Naive B cell (primary cell): ENCODE data around the gene LEMD3. TPM values are rescaled to one million over a fixed set of nuclear protein-coding genes. Genes with fewer than 3 reads are reported as not detected.

Source experiments
- ATAC-seq, 2 donors: fragments of 150-1000 bp; cut with Tn5 transposase; 2 replicates each; pipeline ENCODE4 v1.10.0; 2021; ENCODE audit warnings: low read depth in 2 of 2, mild to moderate bottlenecking in 2 of 2, moderate library complexity in 2 of 2
- DNase-seq: peaks from one replicate; pipeline ENCODE4 v3.0.0; 2022
- H3K27ac Mint-ChIP-seq, 6 donors: one replicate each; pipeline ENCODE4 v1.8.0; 2020 to 2022; ENCODE audit warnings: mild to moderate bottlenecking in 6 of 6, mixed read lengths in 6 of 6, moderate library complexity in 5 of 6, inconsistent platforms in 2 of 6
- H3K27me3 Mint-ChIP-seq, 3 donors: one replicate each; pipeline ENCODE4 v1.8.0; 2021 to 2022; ENCODE audit warnings: mixed read lengths in 3 of 3, mild to moderate bottlenecking in 1 of 3
- H3K36me3 Mint-ChIP-seq, 2 donors: one replicate each; pipeline ENCODE4 v1.8.0; 2020 to 2022; ENCODE audit warnings: mixed read lengths in 2 of 2, inconsistent platforms in 1 of 2, mild to moderate bottlenecking in 1 of 2
- H3K4me1 Mint-ChIP-seq, 3 donors: one replicate each; pipeline ENCODE4 v1.8.0; 2020 to 2022; ENCODE audit warnings: mixed read lengths in 3 of 3, inconsistent platforms in 1 of 3, mild to moderate bottlenecking in 1 of 3, moderate library complexity in 1 of 3
- H3K4me3 Mint-ChIP-seq, 8 donors: one replicate each; pipeline ENCODE4 v1.8.0; 2020 to 2022; ENCODE audit warnings: mild to moderate bottlenecking in 8 of 8, mixed read lengths in 8 of 8, moderate library complexity in 8 of 8, inconsistent platforms in 2 of 8
- H3K9me3 Mint-ChIP-seq, 7 donors: one replicate each; pipeline ENCODE4 v1.8.0; 2020 to 2022; ENCODE audit warnings: mixed read lengths in 7 of 7, mild to moderate bottlenecking in 5 of 7, inconsistent platforms in 2 of 7, moderate library complexity in 1 of 7
- polyA plus RNA-seq, 6 donors: library from polyadenylated mRNA; unstranded; fragments of 300-500 nt; fragmentation: Illumina TruSeq; gene quantifications; one replicate each; pipeline ENCODE4 v1.2.3, GENCODE V29; 2021; ENCODE audit warnings: low read depth in 6 of 6

The LEMD3 gene
- polyA plus RNA-seq: 10 to 100 TPM; 23.1 to 53.9 (median 41.2) TPM

DNA sequence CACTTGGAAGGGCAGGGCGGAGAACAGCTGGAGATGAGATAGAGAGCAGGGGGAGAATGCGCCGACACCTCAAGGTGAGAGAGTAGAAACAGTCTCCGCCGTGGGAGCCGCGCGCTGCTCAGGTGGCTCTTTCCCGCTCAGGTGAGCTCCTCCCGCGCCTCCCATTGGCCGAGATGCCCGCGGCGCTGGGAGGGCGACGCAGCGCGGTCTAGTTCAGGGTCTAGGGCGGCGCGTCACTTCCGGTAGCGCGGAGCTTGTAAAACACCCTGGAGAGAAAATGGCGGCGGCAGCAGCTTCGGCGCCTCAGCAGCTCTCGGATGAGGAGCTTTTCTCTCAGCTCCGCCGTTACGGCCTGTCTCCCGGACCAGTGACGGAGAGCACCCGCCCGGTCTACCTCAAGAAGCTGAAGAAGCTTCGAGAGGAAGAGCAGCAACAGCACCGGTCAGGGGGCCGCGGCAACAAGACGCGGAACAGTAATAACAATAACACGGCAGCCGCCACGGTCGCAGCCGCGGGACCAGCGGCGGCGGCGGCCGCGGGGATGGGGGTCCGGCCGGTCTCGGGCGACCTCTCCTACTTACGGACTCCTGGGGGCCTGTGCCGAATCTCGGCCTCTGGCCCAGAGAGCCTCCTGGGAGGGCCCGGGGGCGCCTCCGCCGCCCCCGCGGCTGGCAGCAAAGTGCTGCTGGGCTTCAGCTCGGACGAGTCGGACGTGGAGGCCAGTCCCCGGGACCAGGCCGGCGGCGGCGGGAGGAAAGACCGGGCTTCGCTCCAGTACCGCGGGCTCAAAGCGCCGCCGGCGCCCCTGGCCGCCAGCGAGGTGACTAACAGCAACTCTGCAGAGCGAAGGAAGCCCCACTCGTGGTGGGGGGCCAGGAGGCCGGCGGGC lies at the start of gene LEMD3:
Gene LEMD3 (plus strand): TSS at position 264 of the 889 bp plus-strand sequence. CDS start 14 bp downstream, at position 278.
- H3K4me1 Mint-ChIP-seq: peaks cover 24 to 35% (median 25%) of the 10 kb centered on the region in 3 donors
- no peaks in the 10 kb centered on the region for H3K9me3 Mint-ChIP-seq
- H3K27ac Mint-ChIP-seq: peak within 1 kb of the TSS; percentile 98 to 100 (median 99)
- H3K27me3 Mint-ChIP-seq: peaks cover 0 to 4% (median 0%) of the 10 kb centered on the region in 3 donors
- DNase-seq (peak; percentile 93), ATAC-seq (peak; percentile 90 to 91)
- no peaks in the 10 kb centered on the region for H3K36me3 Mint-ChIP-seq
- peak within 1 kb of the TSS; percentile 94 to 100 (median 99) for H3K4me3 Mint-ChIP-seq

DNA sequence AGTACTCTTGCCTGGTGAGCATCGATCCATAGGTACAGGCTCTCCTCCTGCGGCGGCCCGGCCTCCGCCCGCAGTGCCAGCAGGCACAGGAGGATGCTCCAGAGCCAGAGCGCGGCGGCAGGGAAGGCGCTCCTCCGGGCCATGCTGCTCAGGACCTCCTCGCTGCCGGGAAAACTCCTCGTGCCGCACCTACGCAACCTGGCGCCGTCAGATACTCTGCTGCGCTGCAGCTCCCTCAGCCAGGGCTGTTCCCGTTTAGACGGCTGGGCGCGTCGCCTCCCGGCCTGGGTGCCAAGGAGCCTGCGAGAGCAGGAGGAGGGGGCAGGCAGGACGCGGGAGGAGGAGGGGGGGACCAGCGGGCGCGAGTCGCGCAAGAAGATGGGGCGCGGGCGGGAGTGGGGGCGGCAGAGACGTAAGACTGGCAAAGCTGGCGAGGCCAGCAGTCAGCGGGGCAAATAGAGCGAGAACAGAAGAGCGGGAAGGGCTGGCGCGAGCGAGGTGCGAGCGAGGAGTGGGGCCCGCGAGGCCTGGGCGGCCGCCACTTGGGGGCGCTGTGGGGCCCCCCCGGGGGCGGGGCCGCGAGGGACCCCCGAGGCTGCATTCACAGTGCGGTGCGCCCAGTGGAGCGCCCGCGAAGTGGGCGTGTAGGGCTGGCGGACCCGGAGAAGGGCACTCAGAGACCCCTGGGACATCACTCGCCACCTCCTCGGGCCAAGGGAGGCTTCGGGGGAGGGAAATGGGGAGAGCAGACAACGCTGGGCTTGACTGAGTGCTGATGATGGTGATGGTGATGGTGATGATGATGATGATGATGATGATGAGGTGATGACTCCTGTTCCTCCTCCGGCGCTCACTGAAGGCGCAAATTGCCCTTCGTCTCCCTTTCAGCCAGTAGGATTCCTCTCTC lies 48.1 kb upstream of the LEMD3 start, which contains the start of gene WIF1:
Gene WIF1 (minus strand): TSS at position 257 of the 907 bp plus-strand sequence. CDS start 114 bp downstream, at position 143.
- no peaks in the 10 kb centered on the region for H3K36me3 Mint-ChIP-seq
- ATAC-seq (peak; percentile 79), DNase-seq (peak; percentile 13)
- H3K27me3 Mint-ChIP-seq: peaks cover 30 to 47% (median 46%) of the 10 kb centered on the region in 3 donors
- no peaks in the 10 kb centered on the region for H3K9me3 Mint-ChIP-seq
- peak within 1 kb of the TSS; percentile 30 to 88 (median 74) for H3K4me3 Mint-ChIP-seq
- peaks cover 8 to 14% (median 10%) of the 10 kb centered on the region in 3 donors for H3K4me1 Mint-ChIP-seq
- no peak within 1 kb of the TSS for H3K27ac Mint-ChIP-seq

DNA sequence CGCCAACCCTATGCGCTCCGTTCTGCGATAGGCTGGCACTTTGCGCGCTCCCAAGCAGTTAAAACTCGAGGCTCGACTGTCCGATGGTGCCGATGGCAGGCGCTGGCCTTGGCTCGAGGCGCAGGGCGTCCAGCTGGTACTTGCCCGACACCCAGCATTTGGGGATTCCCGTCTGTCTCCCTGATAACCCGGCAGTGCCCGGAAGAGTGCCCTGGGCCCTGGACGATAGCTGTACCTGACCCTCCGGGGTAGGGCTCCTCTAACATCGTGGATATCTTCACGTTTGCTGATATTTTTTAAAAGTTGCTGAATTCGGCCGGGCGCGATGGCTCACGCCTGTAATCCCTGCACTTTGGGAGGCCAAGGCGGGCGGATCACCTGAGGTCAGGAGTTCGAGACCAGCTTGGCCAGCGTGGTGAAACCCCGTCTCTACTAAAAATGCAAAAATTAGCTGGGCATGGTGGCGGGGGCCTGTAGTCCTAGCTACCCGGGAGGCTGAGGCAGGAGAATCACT lies 47.4 kb upstream of the LEMD3 start:
- Mint-ChIP-seq H3K27ac (no peak overlapping the region), H3K4me1 (peaks cover 8 to 14% (median 10%) of the 10 kb centered on the region in 3 donors), H3K9me3 (no peaks in the 10 kb centered on the region), H3K36me3 (no peaks in the 10 kb centered on the region), H3K4me3 (peak overlapping the region in 7 of 8 donors; percentile 65 to 88 (median 73)), H3K27me3 (peaks cover 24 to 42% (median 40%) of the 10 kb centered on the region in 3 donors)
- ATAC-seq (no peak), DNase-seq (no peak)

DNA sequence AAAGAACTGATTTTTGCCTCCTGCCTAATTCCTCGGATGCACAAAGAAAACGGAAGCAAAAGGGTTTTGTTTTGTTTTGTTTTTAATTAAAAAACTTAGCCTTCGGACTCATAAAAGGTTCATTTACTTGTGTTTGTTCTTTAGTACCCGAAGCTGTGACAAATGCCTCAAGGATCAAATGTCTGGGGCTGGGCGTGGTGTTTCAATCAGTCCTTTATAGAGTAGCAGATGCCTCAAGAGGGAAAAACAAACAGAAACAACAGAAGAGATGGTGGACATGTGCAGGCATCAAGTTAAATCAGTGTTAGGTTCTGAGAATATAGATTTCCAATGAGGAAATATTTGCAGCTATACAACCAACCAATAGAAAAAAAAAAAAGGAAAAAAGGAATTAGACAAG lies 46.7 kb upstream of the LEMD3 start:
- Mint-ChIP-seq H3K27ac (no peak overlapping the region), H3K4me1 (peaks cover 8 to 14% (median 10%) of the 10 kb centered on the region in 3 donors), H3K4me3 (peak overlapping the region in 1 of 8 donors; percentile 17), H3K9me3 (no peaks in the 10 kb centered on the region), H3K27me3 (peaks cover 17 to 35% (median 33%) of the 10 kb centered on the region in 3 donors), H3K36me3 (no peaks in the 10 kb centered on the region)
- ATAC-seq: no peak
- DNase-seq: no peak

DNA sequence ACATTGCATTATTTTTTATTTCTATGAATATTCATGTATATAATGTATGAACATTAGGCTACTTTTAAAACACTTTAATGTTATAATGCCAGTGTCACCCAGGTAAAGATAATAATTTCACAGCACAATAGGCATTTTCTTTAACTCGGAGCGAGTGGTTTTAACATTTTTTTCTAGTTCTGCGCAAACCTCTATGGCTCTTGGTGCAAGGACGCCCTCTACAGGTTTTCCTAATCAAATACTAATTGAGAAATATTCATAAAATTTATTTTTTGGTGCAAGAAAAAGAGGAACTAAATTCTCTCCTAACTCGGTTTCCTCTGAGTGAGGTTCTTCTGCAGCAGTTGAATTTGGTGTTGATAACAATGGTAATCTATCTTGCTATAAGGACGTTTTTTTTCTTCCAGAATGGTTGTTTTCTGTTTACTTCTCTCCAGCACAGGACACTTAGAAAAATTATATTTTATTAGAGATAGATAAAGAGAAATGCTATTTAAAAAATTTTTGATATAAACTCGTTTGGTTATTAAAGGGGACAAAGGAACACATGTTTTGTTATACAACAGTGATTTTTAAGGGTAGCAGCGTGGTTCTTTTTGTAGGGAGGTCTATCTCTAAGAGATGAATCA lies 45.8 kb upstream of the LEMD3 start:
- ATAC-seq: peak in 1 of 2 donors; percentile 20
- peak; percentile 15 for DNase-seq
- peaks cover 14 to 30% (median 28%) of the 10 kb centered on the region in 3 donors for H3K27me3 Mint-ChIP-seq
- H3K9me3 Mint-ChIP-seq: no peaks in the 10 kb centered on the region
- H3K4me1 Mint-ChIP-seq: peaks cover 8 to 14% (median 10%) of the 10 kb centered on the region in 3 donors
- no peak overlapping the region for H3K27ac Mint-ChIP-seq
- no peak overlapping the region for H3K4me3 Mint-ChIP-seq
- no peaks in the 10 kb centered on the region for H3K36me3 Mint-ChIP-seq

DNA sequence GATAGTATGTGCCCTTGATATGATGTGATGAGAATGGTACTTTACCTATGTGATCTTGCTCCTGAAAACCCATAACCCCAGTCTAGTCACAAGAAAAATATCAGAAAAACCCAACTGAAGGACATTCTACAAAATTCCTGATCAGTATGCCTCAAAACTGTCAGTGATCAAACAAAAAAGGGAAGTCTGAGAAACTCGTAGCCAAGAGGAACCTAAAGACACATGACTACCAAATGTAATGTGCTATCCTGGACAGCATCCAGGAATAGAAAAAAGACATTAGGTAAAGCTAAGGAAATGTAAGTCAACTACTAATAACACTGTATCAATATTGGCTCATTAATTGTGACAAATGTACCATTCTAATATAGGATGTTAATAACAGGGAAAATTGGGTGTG lies 44.1 kb upstream of the LEMD3 start:
- H3K36me3 Mint-ChIP-seq: no peaks in the 10 kb centered on the region
- no peak for DNase-seq

DNA sequence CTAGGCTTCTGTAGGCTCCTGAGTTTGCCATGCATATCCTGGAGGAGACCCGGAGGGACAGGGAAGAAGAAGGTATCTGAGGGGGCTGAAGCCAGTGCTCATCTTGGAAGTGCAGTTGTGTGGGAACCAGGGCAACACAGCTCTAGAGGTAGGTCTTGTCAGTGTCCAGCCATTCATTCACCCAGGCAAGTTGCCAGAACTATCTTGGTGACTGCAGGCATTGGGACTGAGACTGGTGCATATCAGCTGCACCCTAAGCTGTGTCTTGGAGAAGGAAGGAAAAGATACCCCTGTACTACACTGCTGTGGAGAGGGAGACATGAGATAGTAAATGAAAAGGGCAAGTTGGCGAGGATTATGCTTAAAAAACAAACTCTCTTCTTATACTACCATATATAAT lies 43.4 kb upstream of the LEMD3 start:
- ATAC-seq (no peak), DNase-seq (no peak)
- Mint-ChIP-seq H3K9me3 (no peaks in the 10 kb centered on the region), H3K27ac (no peak overlapping the region), H3K27me3 (peaks cover 9 to 15% (median 13%) of the 10 kb centered on the region in 3 donors), H3K4me1 (peaks cover 2 to 8% (median 5%) of the 10 kb centered on the region in 3 donors), H3K36me3 (no peaks in the 10 kb centered on the region), H3K4me3 (no peak overlapping the region)

More for the DNA sequence above, 44.1 kb upstream of the LEMD3 start:
- ATAC-seq: no peak
- H3K4me1 Mint-ChIP-seq: peaks cover 8 to 14% (median 10%) of the 10 kb centered on the region in 3 donors
- H3K27me3 Mint-ChIP-seq: peaks cover 9 to 20% (median 19%) of the 10 kb centered on the region in 3 donors
- no peak overlapping the region for H3K4me3 Mint-ChIP-seq
- H3K27ac Mint-ChIP-seq: no peak overlapping the region
- no peaks in the 10 kb centered on the region for H3K9me3 Mint-ChIP-seq

DNA sequence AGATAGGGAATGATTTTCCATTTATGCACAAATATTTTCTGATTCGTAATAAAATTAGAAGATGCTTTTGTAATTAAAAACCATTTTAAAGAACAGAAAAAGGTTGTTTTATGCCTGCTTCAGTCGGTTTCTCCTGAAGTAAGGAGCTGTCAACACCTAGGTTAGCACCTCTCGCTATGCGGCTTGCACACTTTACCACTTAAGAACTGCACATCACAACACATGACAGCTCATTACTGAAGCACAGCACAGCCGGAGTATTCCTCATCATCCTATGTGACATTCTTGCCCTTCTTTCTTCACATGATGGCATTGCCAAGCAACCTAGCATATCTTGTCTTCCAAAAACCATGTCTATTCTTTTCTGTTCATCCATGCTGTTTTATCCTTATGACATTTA lies 42.9 kb upstream of the LEMD3 start:
- no peaks in the 10 kb centered on the region for H3K9me3 Mint-ChIP-seq
- DNase-seq (no peak), ATAC-seq (no peak)
- H3K4me3 Mint-ChIP-seq: no peak overlapping the region
- no peaks in the 10 kb centered on the region for H3K36me3 Mint-ChIP-seq
- H3K4me1 Mint-ChIP-seq: peaks cover 0 to 5% (median 5%) of the 10 kb centered on the region in 3 donors
- peaks cover 7 to 14% (median 12%) of the 10 kb centered on the region in 3 donors for H3K27me3 Mint-ChIP-seq
- no peak overlapping the region for H3K27ac Mint-ChIP-seq

DNA sequence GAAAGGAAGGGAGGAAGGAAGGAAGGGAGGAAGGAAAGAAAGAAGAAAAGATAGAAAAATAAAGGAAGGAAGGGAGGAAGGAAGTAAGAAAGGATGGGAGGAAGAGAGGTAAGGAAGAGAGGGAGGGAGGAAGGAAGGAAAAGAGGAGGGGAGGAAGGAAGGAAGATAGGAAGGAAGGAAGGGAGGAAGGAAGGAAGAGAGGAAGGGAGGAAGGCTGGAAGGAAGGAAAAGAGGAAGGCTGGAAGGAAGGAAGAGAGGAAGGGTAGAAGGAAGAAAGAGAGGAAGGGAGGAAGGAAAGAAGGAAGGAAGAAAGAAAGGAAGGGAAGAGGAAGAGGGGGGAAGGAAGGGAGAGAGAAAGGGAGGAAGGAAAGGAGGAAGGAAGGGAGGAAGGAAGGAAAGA lies 35.5 kb upstream of the LEMD3 start:
- no peak for ATAC-seq
- H3K27ac Mint-ChIP-seq: no peak overlapping the region
- peaks cover 7 to 13% (median 9%) of the 10 kb centered on the region in 7 donors for H3K9me3 Mint-ChIP-seq
- H3K4me1 Mint-ChIP-seq: peaks cover 0 to 6% (median 1%) of the 10 kb centered on the region in 3 donors
- H3K27me3 Mint-ChIP-seq: peaks cover 4 to 18% (median 10%) of the 10 kb centered on the region in 3 donors
- H3K36me3 Mint-ChIP-seq: peaks cover 5 to 16% of the 10 kb centered on the region in 2 donors
- H3K4me3 Mint-ChIP-seq: no peak overlapping the region
- DNase-seq: no peak

DNA sequence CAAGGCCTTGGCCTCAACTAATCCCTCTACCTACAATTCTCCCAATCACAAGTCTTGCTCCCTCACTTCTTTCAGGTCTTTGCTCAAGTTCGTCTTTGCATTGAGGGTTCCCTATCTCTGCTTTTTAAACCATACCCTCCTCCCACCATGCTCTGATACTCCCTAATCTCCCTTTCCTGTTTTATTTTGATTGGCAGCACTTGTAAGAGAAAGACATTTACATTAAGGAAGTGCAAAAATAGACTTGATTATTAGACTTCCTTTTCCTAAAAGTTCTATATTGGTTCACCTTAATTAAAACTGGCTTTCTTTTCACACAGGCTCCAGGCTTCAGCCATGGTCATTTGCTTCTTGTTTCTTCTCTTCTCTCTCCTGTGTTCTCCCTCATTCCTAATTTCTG lies 30.0 kb upstream of the LEMD3 start:
- peaks cover 6 to 13% (median 8%) of the 10 kb centered on the region in 7 donors for H3K9me3 Mint-ChIP-seq
- H3K4me3 Mint-ChIP-seq: peak overlapping the region in 2 of 8 donors; percentile 16 to 36
- peaks cover 5 to 8% of the 10 kb centered on the region in 2 donors for H3K36me3 Mint-ChIP-seq
- H3K27ac Mint-ChIP-seq: peak overlapping the region in 2 of 6 donors; percentile 49 to 75
- H3K4me1 Mint-ChIP-seq: peaks cover 8 to 11% (median 10%) of the 10 kb centered on the region in 3 donors
- ATAC-seq (no peak), DNase-seq (no peak)
- peaks cover 0 to 8% (median 6%) of the 10 kb centered on the region in 3 donors for H3K27me3 Mint-ChIP-seq

DNA sequence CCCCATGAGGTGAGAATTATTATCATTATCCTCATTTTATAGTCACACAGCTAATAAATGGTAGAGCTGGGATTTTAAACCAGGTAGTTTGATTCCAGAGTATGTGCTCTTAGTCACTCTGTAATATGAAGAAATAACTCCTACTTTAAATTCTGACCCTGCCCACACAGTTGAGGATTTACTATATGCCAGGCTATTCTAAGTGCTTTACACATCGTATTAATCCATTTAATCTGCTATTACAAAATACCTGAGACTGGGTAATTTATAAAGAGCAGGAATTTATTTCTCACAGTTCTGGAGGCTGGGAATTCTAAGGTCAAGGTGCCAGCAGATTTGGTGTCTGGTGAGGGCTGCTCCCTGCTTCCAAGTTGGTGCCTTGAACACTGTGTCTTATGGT lies 28.6 kb upstream of the LEMD3 start:
- Mint-ChIP-seq H3K9me3 (peaks cover 4 to 8% (median 6%) of the 10 kb centered on the region in 7 donors), H3K27me3 (peaks cover 0 to 8% (median 6%) of the 10 kb centered on the region in 3 donors), H3K27ac (no peak overlapping the region), H3K4me1 (peaks cover 8 to 11% (median 10%) of the 10 kb centered on the region in 3 donors), H3K4me3 (no peak overlapping the region), H3K36me3 (peaks cover 5 to 7% of the 10 kb centered on the region in 2 donors)
- ATAC-seq: no peak
- no peak for DNase-seq

DNA sequence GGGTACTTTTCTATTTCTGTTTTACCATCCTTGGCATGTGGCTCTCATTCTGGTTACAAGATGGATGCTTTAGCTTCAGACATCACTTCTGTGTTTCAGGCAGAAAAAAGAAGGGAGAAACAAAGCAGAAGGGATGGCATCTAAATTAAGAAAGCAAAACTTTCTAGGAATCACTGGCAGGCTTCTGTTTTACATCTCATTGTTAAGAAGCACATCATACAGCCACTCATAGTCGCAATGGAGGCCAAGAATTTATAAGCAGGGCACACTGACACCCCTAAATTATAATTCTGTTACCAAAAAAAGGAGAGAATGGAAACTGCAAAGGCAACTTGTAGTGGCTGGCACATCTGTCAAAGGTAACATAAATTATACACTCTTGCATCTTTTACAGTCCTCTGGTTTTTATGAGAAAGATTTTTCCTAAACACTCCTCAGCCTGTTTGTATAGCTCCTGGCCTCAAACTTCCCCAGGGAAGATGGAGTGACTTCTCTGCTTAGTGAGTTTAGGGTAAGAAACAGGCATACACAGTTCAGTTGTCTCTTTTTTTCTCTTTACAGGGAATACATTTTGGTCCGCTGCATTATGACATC lies 22.0 kb upstream of the LEMD3 start:
- Mint-ChIP-seq H3K4me3 (no peak overlapping the region), H3K27ac (no peak overlapping the region), H3K36me3 (no peaks in the 10 kb centered on the region), H3K9me3 (no peaks in the 10 kb centered on the region), H3K4me1 (no peaks in the 10 kb centered on the region), H3K27me3 (peaks cover 0 to 15% (median 13%) of the 10 kb centered on the region in 3 donors)
- ATAC-seq (no peak), DNase-seq (no peak)
